ENCODE data around the gene PABPC4L.
"Not testable (repeated sequence)": the region's sequence is repeated elsewhere in the genome, so short reads cannot be mapped to it uniquely, and the experiment has no call there.

Gene PABPC4L

DNA sequence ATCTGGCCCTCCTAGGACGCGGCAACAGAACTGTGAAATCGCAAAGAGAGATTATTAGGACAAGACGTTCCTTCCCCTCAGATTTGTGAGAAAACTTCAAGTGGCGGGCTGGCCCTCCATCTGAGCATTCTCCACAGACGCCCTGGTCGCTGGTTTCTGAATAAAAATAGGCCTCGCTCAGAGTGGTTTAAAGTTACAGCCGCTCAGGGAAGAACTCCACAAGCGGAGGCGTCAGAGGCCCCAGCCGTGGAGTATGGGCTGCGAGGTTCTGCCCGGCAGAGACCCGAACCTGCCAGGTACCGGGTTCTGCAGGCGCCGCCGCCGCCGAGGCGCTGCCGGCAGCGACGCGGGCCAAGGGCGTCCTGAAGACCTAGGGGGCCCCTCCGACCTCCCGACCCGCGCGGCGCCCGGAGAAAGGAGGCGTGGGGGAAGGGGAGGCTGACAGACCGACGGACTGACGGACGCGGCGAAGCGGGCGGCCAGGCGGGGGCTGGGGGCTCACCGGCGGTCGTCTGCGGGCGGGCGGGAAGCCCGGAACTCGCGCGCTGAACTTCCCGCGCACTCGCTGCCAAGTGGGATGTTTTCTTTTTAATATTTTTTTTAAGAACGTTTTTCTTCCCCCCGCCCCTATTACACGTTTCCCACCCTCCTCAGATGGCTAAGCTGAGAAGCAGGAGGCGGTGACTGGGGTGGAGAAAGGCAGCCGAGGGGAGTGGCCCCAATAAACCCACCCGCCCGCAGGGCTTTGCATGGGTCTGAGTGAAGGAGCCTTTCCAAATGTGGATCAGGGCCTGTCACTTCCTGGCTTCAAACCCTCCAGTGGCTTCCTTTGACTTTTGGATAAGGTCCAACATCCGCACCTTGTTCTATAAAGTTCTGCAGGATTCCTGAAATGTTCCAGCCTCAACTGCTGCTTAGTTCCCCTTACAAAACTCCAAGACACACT is at the start of gene PABPC4L:
Gene PABPC4L (minus strand): TSS at position 574 of the 946 bp plus-strand sequence. CDS start 770 bp downstream, outside the sequence.
- Histone ChIP-seq H3K4me3 (ENCODE audit: low read length in 2 of 2) (peak within 1 kb of the TSS; percentile 70 to 73), H3K9ac (ENCODE audit: low read length in 2 of 2) (peak within 1 kb of the TSS; percentile 68 to 73), H3K27ac (ENCODE audit: low read length) (peak within 1 kb of the TSS; percentile 61), H3K4me1 (ENCODE audit: control insufficient read depth, insufficient read depth, low read length) (no peaks in the 10 kb centered on the region), H3K27me3 (ENCODE audit: control insufficient read depth in 1 of 2, insufficient read depth in 2 of 2, low read length in 2 of 2) (no peaks in the 10 kb centered on the region), H3K9me3 (ENCODE audit: control insufficient read depth in 2 of 2, low read length in 2 of 2) (no peaks in the 10 kb centered on the region), H3K36me3 (ENCODE audit: control insufficient read depth in 2 of 2, insufficient read depth in 2 of 2, low read length in 2 of 2) (no peaks in the 10 kb centered on the region)

DNA sequence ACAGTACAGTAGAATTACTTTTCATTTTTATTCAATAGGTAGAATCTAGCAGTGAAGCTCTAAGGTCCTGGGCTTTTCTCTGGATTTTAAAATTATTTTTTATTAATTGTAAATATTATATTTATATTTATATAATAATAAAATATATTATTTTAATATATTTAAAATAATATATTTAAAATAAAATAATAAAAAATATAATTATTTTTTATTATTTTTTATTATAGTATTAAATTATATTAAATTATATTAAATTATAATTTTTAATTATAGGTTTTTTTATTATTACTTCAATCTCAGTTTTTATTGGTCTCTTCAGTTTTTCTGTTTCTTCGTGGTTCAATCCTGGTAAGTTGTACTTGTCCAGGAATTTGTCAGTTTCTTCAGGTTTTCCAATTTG is 49.7 kb upstream of the PABPC4L start:
- Histone ChIP-seq H3K27ac (ENCODE audit: low read length) (no peak overlapping the region), H3K36me3 (ENCODE audit: control insufficient read depth in 2 of 2, insufficient read depth in 2 of 2, low read length in 2 of 2) (no peaks in the 10 kb centered on the region), H3K4me3 (ENCODE audit: low read length in 2 of 2) (no peak overlapping the region), H3K27me3 (ENCODE audit: control insufficient read depth in 1 of 2, insufficient read depth in 2 of 2, low read length in 2 of 2) (no peaks in the 10 kb centered on the region), H3K9me3 (ENCODE audit: control insufficient read depth in 2 of 2, low read length in 2 of 2) (no peaks in the 10 kb centered on the region), H3K9ac (ENCODE audit: low read length in 2 of 2) (no peak overlapping the region), H3K4me1 (ENCODE audit: control insufficient read depth, insufficient read depth, low read length) (peaks cover 3% of the 10 kb centered on the region)

DNA sequence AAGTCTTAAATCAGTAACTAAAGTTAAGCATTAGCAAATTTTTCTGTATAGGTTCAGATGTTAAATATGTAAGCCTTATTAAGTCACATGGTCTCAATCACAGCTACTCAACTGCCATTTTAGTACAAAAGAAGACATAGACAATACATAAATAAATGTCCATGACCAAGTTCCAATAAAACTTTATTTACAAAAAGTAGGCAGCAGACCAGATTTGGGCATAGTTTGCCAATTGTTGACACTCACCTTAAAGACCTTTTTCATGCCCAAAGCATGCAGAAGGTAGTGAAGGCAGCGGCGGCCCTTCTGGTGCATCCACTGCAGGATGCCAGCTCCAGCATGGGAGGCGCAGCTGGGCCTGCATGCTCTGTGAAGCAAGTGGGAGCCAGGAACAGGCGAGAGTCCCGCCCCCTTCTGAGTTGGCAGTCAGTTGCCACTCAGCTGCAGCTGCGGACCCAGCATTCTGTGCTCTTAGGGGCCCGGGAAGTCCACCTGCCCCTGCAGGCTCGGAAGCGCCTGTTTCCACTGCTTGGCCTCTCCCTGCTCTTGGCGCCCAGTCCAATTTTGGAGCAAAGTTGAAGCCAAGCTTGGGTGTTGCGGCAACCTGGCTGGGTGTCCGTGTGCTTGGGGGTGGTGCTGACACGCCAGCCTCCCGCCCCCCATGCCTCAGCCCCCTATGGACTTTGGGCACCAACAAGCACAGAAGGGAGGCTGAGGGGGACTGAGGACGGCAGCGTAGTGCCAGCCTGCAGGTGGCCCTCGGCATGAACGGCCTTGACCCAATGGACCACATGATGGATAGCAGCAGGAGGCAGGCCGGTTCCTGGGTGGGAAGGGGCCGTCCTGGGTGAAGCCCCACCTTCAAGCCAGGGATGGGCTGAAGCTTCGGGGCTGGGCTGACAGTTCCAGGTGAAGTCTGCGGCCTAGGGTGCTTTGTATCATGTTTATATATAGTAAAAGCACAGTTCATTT is 42.4 kb upstream of the PABPC4L start:
- Histone ChIP-seq H3K36me3 (ENCODE audit: control insufficient read depth in 2 of 2, insufficient read depth in 2 of 2, low read length in 2 of 2) (no peaks in the 10 kb centered on the region), H3K4me3 (ENCODE audit: low read length in 2 of 2) (no peak overlapping the region), H3K9me3 (ENCODE audit: control insufficient read depth in 2 of 2, low read length in 2 of 2) (peaks cover 0 to 4% of the 10 kb centered on the region in 2 donors), H3K27me3 (ENCODE audit: control insufficient read depth in 1 of 2, insufficient read depth in 2 of 2, low read length in 2 of 2) (no peaks in the 10 kb centered on the region), H3K27ac (ENCODE audit: low read length) (no peak overlapping the region), H3K4me1 (ENCODE audit: control insufficient read depth, insufficient read depth, low read length) (no peaks in the 10 kb centered on the region), H3K9ac (ENCODE audit: low read length in 2 of 2) (no peak overlapping the region)

DNA sequence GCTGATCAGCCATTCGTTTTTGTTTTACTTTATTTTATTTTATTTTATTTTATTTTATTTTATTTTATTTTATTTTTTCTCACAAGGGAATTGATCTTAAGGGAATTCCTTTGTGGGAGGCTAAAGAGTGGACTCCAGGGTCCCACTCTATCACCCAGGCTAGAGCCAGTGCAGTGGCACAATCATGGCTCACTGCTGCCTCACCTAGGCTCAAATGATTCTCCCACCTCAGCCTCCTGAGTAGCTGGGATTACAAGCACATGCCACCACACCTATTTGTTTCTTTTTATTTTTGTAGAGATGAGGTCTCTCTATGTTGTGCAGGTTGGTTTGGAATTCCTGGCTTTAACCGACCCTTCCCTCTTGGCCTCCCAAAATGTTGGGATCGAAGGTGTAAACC is 17.5 kb upstream of the PABPC4L start:
- no peak overlapping the region for H3K9ac ChIP-seq (ENCODE audit: low read length in 2 of 2)
- H3K4me3 ChIP-seq (ENCODE audit: low read length in 2 of 2): no peak overlapping the region
- no peaks in the 10 kb centered on the region for H3K9me3 ChIP-seq (ENCODE audit: control insufficient read depth in 2 of 2, low read length in 2 of 2)
- no peaks in the 10 kb centered on the region for H3K27me3 ChIP-seq (ENCODE audit: control insufficient read depth in 1 of 2, insufficient read depth in 2 of 2, low read length in 2 of 2)
- no peaks in the 10 kb centered on the region for H3K36me3 ChIP-seq (ENCODE audit: control insufficient read depth in 2 of 2, insufficient read depth in 2 of 2, low read length in 2 of 2)
- H3K27ac ChIP-seq (ENCODE audit: low read length): no peak overlapping the region
- no peaks in the 10 kb centered on the region for H3K4me1 ChIP-seq (ENCODE audit: control insufficient read depth, insufficient read depth, low read length)

DNA sequence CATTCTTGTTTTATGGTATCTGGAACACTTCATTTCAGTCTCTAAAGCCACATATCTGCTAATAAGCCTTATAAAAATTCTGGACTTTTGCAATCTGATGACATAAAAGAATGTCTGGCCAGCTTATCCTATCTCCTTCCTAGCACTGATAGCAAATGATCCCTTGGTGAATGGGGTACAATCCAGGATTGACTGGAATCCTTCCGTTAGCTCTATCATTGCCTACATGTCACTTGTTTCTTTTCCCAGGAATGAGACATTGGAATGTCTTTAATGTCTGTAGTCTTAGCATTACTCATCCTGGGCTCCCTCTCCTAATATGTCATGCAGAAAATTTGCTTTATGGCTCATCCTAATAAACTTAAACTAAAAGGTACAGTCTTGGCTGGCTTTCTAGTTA is 14.8 kb upstream of the PABPC4L start:
- Histone ChIP-seq H3K27me3 (ENCODE audit: control insufficient read depth in 1 of 2, insufficient read depth in 2 of 2, low read length in 2 of 2) (no peaks in the 10 kb centered on the region), H3K9me3 (ENCODE audit: control insufficient read depth in 2 of 2, low read length in 2 of 2) (no peaks in the 10 kb centered on the region), H3K9ac (ENCODE audit: low read length in 2 of 2) (no peak overlapping the region), H3K4me1 (ENCODE audit: control insufficient read depth, insufficient read depth, low read length) (no peaks in the 10 kb centered on the region), H3K27ac (ENCODE audit: low read length) (no peak overlapping the region), H3K36me3 (ENCODE audit: control insufficient read depth in 2 of 2, insufficient read depth in 2 of 2, low read length in 2 of 2) (no peaks in the 10 kb centered on the region), H3K4me3 (ENCODE audit: low read length in 2 of 2) (no peak overlapping the region)

DNA sequence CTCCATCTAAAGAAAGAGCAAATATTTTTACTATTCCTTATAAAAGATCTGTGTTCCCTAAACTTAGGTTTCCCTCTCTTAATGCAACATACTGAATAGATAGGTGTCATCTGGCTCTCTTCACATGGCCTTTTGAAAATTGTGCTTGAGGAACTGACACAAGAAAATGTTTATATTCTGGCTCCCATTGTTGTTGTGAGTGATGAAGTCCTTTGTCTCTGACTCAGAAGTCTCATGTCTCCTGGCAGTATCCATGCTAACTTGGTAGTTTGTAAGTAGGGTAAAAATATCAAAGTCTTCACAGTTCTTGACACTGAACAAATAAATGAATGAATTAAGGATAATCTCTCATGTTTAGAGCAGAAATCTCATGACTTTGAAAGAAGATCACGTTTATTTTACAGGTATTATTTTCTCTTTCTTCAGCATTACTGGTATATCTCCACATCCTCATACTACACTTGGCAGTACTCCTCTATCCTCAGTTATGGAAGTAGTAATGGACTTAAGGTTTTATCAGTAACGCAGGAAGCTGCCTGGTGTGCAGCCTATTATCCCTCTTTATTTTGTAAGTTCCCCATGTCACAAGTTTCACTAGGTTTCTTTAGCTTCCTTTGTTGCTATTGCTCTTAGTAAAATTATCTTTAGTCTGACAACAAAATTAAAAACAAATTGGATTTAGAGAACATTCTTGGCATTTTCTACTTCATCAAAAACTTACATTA is 14.2 kb upstream of the PABPC4L start:
- H3K36me3 ChIP-seq (ENCODE audit: control insufficient read depth in 2 of 2, insufficient read depth in 2 of 2, low read length in 2 of 2): no peaks in the 10 kb centered on the region
- no peaks in the 10 kb centered on the region for H3K4me1 ChIP-seq (ENCODE audit: control insufficient read depth, insufficient read depth, low read length)
- H3K4me3 ChIP-seq (ENCODE audit: low read length in 2 of 2): no peak overlapping the region
- H3K9me3 ChIP-seq (ENCODE audit: control insufficient read depth in 2 of 2, low read length in 2 of 2): no peaks in the 10 kb centered on the region
- no peak overlapping the region for H3K27ac ChIP-seq (ENCODE audit: low read length)
- H3K9ac ChIP-seq (ENCODE audit: low read length in 2 of 2): no peak overlapping the region
- no peaks in the 10 kb centered on the region for H3K27me3 ChIP-seq (ENCODE audit: control insufficient read depth in 1 of 2, insufficient read depth in 2 of 2, low read length in 2 of 2)

DNA sequence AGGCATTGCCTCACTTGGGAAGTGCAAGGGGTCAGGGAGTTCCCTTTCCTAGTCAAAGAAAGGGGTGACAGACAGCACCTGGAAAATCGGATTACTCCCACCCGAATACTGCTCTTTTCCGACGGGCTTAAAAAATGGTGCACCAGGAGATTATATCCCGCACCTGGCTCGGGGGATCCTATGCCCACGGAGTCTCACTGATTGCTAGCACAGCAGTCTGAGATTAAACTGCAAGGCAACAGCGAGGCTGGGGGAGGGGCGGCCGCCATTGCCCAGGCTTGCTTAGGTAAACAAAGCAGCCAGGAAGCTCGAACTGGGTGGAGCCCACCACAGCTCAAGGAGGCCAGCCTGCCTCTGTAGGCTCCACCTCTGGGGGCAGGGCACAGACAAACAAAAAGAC is 6.4 kb upstream of the PABPC4L start:
- not testable (repeated sequence) for H3K9ac ChIP-seq (ENCODE audit: low read length in 2 of 2); H3K27ac ChIP-seq (ENCODE audit: low read length); H3K4me1 ChIP-seq (ENCODE audit: control insufficient read depth, insufficient read depth, low read length); H3K9me3 ChIP-seq (ENCODE audit: control insufficient read depth in 2 of 2, low read length in 2 of 2); H3K4me3 ChIP-seq (ENCODE audit: low read length in 2 of 2); H3K36me3 ChIP-seq (ENCODE audit: control insufficient read depth in 2 of 2, insufficient read depth in 2 of 2, low read length in 2 of 2); H3K27me3 ChIP-seq (ENCODE audit: control insufficient read depth in 1 of 2, insufficient read depth in 2 of 2, low read length in 2 of 2)

DNA sequence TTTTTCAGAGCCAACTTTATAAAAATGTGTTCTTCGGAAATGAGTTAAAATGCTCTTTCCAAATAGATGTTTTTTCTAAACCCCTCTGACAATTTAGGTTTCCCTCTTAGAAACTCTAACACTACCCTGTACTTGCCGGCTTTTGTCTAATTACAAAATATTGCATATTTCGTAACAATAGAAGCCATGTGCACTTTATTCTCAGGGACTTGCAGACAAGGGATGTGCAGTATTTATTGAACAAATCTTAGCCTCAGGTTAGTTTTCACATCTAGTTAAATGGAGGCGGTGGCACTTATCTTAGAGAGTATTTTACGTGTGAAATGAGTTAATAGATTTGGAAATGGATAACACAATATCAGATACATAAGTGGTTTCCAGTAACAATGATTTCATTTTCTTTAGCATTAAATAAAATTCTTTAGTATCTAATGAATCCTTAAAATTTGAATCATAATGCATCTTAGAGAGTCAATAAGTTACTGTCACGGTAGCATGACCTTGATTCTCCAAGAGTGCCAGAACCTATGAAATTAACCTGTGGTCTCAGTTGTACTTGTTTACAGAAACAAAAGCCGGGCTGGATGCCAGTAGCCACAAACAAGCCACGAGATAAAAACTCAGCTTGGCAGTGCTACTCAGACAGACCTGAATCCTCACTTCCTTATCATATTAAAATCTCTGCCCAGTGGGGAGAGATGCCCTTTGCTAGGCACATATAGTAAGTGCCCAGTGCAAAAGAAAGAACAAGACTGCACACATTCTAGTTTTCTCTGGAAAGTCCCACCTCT is 772 bp upstream of the PABPC4L start:
- Histone ChIP-seq H3K9ac (ENCODE audit: low read length in 2 of 2) (peak overlapping the region in 1 of 2 donors; percentile 73), H3K9me3 (ENCODE audit: control insufficient read depth in 2 of 2, low read length in 2 of 2) (no peaks in the 10 kb centered on the region), H3K36me3 (ENCODE audit: control insufficient read depth in 2 of 2, insufficient read depth in 2 of 2, low read length in 2 of 2) (no peaks in the 10 kb centered on the region), H3K27me3 (ENCODE audit: control insufficient read depth in 1 of 2, insufficient read depth in 2 of 2, low read length in 2 of 2) (no peaks in the 10 kb centered on the region), H3K27ac (ENCODE audit: low read length) (no peak overlapping the region), H3K4me3 (ENCODE audit: low read length in 2 of 2) (peak overlapping the region; percentile 70 to 73), H3K4me1 (ENCODE audit: control insufficient read depth, insufficient read depth, low read length) (no peaks in the 10 kb centered on the region)

DNA sequence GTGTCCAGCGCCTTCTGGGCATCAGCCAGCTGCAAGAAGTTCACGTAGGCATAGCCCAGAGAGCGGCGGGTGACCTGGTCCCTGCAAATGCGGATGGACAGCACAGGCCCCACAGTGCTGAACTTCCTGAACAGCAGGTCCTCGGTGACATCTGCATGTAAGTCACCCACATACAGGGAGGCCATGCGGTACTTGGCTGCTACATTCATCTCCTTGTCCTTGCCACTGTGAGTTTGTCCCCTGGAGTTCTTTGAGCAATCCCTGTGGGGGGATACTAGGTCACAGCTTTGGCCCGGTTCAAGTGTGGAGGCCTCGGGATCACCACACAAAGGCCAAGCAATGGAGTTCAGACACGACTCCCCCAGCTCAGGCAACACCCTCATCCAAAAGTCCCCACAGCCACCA is 776 bp downstream of the PABPC4L start:
- H3K4me3 ChIP-seq (ENCODE audit: low read length in 2 of 2): peak overlapping the region; percentile 70 to 73
- peak overlapping the region; percentile 68 to 73 for H3K9ac ChIP-seq (ENCODE audit: low read length in 2 of 2)

More for the DNA sequence above, 776 bp downstream of the PABPC4L start:
- peak overlapping the region; percentile 61 for H3K27ac ChIP-seq (ENCODE audit: low read length)
- no peaks in the 10 kb centered on the region for H3K27me3 ChIP-seq (ENCODE audit: control insufficient read depth in 1 of 2, insufficient read depth in 2 of 2, low read length in 2 of 2)
- H3K4me1 ChIP-seq (ENCODE audit: control insufficient read depth, insufficient read depth, low read length): no peaks in the 10 kb centered on the region
- no peaks in the 10 kb centered on the region for H3K36me3 ChIP-seq (ENCODE audit: control insufficient read depth in 2 of 2, insufficient read depth in 2 of 2, low read length in 2 of 2)
- H3K9me3 ChIP-seq (ENCODE audit: control insufficient read depth in 2 of 2, low read length in 2 of 2): no peaks in the 10 kb centered on the region
